SK-N-MC (cell line): ENCODE measurements around the gene GOLGA6L7.
"Not testable (repeated sequence)": the region's sequence is repeated elsewhere in the genome, so short reads cannot be mapped to it uniquely, and the experiment has no call there.

Experiments
- EZH2 ChIP-seq: fragments of 200-600 bp; sonication (generic); IDR thresholded peaks from one replicate; pipeline ENCODE4 v1.6.1; 2017; ENCODE audit warnings: antibody characterized with exemption
- POLR2AphosphoS5 ChIP-seq: IDR thresholded peaks from 2 replicates; pipeline ENCODE4 v1.6.1; 2012; ENCODE audit warnings: mild to moderate bottlenecking, low read depth, low read length, borderline replicate concordance

GRCh38 chr15:28819930-28820295, 28.5 kb downstream of the GOLGA6L7 start:
- TF ChIP-seq POLR2AphosphoS5, EZH2: not testable (repeated sequence)
